Common myeloid progenitor, CD34-positive (primary cell): Measurements from ENCODE around the gene AKAP1.

ENCODE experiments used
- CTCF ChIA-PET: fragments of 350-600 bp; sonication (Branson Sonifier 250); formaldehyde crosslinking; loops from one replicate; lab custom pipeline; 2021; ENCODE audit warnings: antibody characterized with exemption; lab: Charles Lee
- POLR2A ChIA-PET: fragments of 350-600 bp; sonication (Branson Sonifier 250); formaldehyde crosslinking; loops from one replicate; lab custom pipeline; 2021; ENCODE audit warnings: antibody characterized with exemption; lab: Charles Lee
- DNase-seq, 3 donors: peaks; one replicate each; pipeline versions ENCODE4 v3.0.0 to v3.0.0-alpha.2; 2013
- H3K27ac ChIP-seq, 2 experiments: 1 replicate in 1 of 2; 2 replicates in 1 of 2; pipeline ENCODE4 v1.7.0; 2013; ENCODE audit warnings: inconsistent platforms in 2 of 2, low read length in 2 of 2, mild to moderate bottlenecking in 2 of 2, low read depth in 1 of 2, moderate library complexity in 1 of 2; ENCODE audit not compliant: severe bottlenecking in 2 of 2, insufficient read depth in 1 of 2, poor library complexity in 1 of 2
- H3K27me3 ChIP-seq, 5 experiments: replicated peaks in 2 of 5; 1 replicate in 3 of 5; 2 replicates in 2 of 5; pipeline versions ENCODE4 v1.6.1 to v1.7.0; 2013; ENCODE audit warnings: low read length in 4 of 5, mild to moderate bottlenecking in 2 of 5, moderate library complexity in 2 of 5, inconsistent platforms in 1 of 5; ENCODE audit not compliant: insufficient read depth in 5 of 5, control insufficient read depth in 4 of 5
- H3K36me3 ChIP-seq, 4 experiments: 1 replicate in 2 of 4; 2 replicates in 2 of 4; pipeline versions ENCODE4 v1.6.1 to v1.7.0; 2013; ENCODE audit warnings: low read length in 3 of 4, control low read depth in 1 of 4, mild to moderate bottlenecking in 1 of 4; ENCODE audit not compliant: control insufficient read depth in 4 of 4, insufficient read depth in 4 of 4
- H3K4me1 ChIP-seq, 4 experiments: 1 replicate in 3 of 4; 2 replicates in 1 of 4; pipeline versions ENCODE4 v1.6.1 to v1.7.1; 2013; ENCODE audit warnings: low read length in 3 of 4, mild to moderate bottlenecking in 3 of 4, control low read depth in 1 of 4, inconsistent platforms in 1 of 4, moderate library complexity in 1 of 4; ENCODE audit not compliant: control insufficient read depth in 4 of 4, insufficient read depth in 4 of 4; ENCODE audit errors: control extremely low read depth in 1 of 4
- H3K4me3 ChIP-seq, 7 experiments: 1 replicate in 4 of 7; 2 replicates in 3 of 7; pipeline versions ENCODE4 v1.5.1 to v1.7.0; 2013; ENCODE audit warnings: mild to moderate bottlenecking in 7 of 7, low read length in 6 of 7, moderate library complexity in 6 of 7, inconsistent platforms in 2 of 7, low read depth in 2 of 7, control low read depth in 1 of 7; ENCODE audit not compliant: insufficient read depth in 4 of 7, control insufficient read depth in 1 of 7; ENCODE audit errors: extremely low read depth in 1 of 7
- H3K9me3 ChIP-seq, 5 experiments: 1 replicate in 4 of 5; 2 replicates in 1 of 5; pipeline versions ENCODE4 v1.6.1 to v1.7.1; 2013; ENCODE audit warnings: low read length in 4 of 5, mild to moderate bottlenecking in 2 of 5, inconsistent platforms in 1 of 5, low read depth in 1 of 5, moderate library complexity in 1 of 5; ENCODE audit not compliant: control insufficient read depth in 4 of 5, insufficient read depth in 2 of 5; ENCODE audit errors: control extremely low read depth in 1 of 5
- WGBS: methylation state at CpG from one replicate; pipeline ENCODE4 v1.1.5; 2013; ENCODE audit not compliant: insufficient coverage; 5-methylcytosine and 5-hydroxymethylcytosine counted together

Gene AKAP1

GRCh38 chr17:57151798-57152197, 66.8 kb downstream of the AKAP1 start:
- Histone ChIP-seq H3K4me1 (peaks cover 0 to 3% (median 0%) of the 10 kb centered on the region in 4 experiments), H3K36me3 (no peaks in the 10 kb centered on the region), H3K4me3 (no peak overlapping the region), H3K27ac (no peak overlapping the region), H3K27me3 (no peaks in the 10 kb centered on the region), H3K9me3 (peaks cover 0 to 23% (median 5%) of the 10 kb centered on the region in 5 experiments)
- 100% methylated on average over 2 of the region's 10 CpGs for WGBS
- CTCF ChIA-PET: no interaction called here
- POLR2A ChIA-PET: no interaction called here
- no peak for DNase-seq

- no peaks in the 10 kb centered on the region for H3K36me3 ChIP-seq
- WGBS: 95% methylated on average over 7 of the region's 7 CpGs
- peaks cover 0 to 3% (median 0%) of the 10 kb centered on the region in 4 experiments for H3K4me1 ChIP-seq
- no peak overlapping the region for H3K4me3 ChIP-seq
- no peak overlapping the region for H3K27ac ChIP-seq
- peaks cover 0 to 23% (median 5%) of the 10 kb centered on the region in 5 experiments for H3K9me3 ChIP-seq
- POLR2A ChIA-PET: no interaction called here
- H3K27me3 ChIP-seq: no peaks in the 10 kb centered on the region
- CTCF ChIA-PET: no interaction called here
- no peak for DNase-seq
These were observed 68.0 kb downstream of the AKAP1 start for GRCh38 chr17:57152967-57153528.

DNA sequence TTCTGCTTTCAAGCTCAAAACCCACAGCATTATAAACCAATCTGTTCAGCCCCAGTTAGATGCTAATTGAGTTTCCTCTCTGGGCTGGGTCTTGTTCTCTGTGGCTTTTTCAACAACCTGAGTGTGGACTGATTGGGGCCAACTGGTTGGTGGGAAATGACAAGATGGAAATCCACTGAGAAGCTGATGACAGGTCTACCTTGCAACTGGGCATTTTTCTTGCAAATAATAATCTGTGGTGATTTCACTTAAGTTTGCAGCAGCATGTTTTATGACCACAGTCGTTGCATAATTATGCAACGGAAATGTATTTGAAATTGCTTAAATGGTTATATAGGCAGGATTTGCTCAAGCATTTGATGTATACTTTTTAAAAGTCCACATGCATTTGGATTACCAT, 69.9 kb downstream of the AKAP1 start:
- H3K36me3 ChIP-seq: no peaks in the 10 kb centered on the region
- DNase-seq: peak in 2 of 3 donors; percentile 28
- H3K27ac ChIP-seq: no peak overlapping the region
- ChIA-PET POLR2A (no interaction called here), CTCF (no interaction called here)
- peaks cover 0 to 3% (median 0%) of the 10 kb centered on the region in 4 experiments for H3K4me1 ChIP-seq
- H3K4me3 ChIP-seq: no peak overlapping the region
- H3K9me3 ChIP-seq: peaks cover 0 to 17% (median 0%) of the 10 kb centered on the region in 5 experiments
- WGBS: 42% methylated on average over 2 of the region's 2 CpGs
- no peaks in the 10 kb centered on the region for H3K27me3 ChIP-seq

DNA sequence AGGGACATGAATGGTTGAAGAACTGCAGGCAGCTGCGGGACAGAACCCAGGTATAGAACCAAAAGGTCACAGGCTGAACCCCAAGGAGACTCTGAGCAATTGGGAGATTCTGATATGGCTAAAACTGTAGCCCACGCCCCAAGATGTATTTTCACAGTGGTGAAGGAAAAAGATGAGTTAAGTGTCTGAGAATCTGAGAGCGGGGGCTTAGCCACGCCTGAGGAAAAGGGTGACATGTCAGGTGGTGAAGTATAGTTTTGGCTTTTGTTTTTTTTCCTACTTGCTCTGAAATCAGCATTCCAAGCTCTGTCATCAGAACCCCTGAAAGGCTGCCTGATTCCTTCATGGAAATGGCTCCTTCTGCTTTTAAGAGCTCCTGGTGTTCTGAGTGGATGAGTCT, 73.3 kb downstream of the AKAP1 start:
- no peak overlapping the region for H3K4me3 ChIP-seq
- H3K4me1 ChIP-seq: peaks cover 0 to 3% (median 0%) of the 10 kb centered on the region in 4 experiments
- H3K36me3 ChIP-seq: no peaks in the 10 kb centered on the region
- no peak overlapping the region for H3K27ac ChIP-seq
- H3K27me3 ChIP-seq: no peaks in the 10 kb centered on the region
- ChIA-PET POLR2A (interaction anchor here (0.6 kb wide), 1 partner anchor 429 kb away, joined by 5 read pairs; no protein-coding TSS in a partner anchor), CTCF (no interaction called here)
- WGBS: 100% methylated on average over 4 of the region's 4 CpGs
- peaks cover 0 to 4% (median 2%) of the 10 kb centered on the region in 5 experiments for H3K9me3 ChIP-seq
- no peak for DNase-seq

DNA sequence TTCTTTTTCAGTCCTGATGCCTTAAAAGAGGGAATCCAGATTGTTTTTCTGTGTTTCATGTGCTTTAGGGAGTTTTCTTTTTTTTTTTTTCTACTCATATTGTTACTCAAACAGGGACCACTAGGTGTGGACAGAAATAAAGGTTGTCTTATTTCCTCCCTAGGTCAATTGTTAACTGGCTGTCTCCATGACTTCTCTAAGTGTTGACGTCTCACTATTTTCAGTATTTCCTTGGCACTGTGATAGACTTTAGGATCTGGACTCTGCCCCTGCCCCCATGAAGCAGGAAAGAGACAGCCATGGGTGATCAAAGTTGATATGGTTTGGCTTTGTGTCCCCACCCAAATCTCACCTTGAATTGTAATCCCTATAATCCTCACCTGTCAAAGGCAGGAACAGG, 73.7 kb downstream of the AKAP1 start:
- peaks cover 0 to 3% (median 0%) of the 10 kb centered on the region in 4 experiments for H3K4me1 ChIP-seq
- H3K27me3 ChIP-seq: no peaks in the 10 kb centered on the region
- no peak for DNase-seq
- no peak overlapping the region for H3K4me3 ChIP-seq
- ChIA-PET CTCF (no interaction called here), POLR2A (no interaction called here)
- no peaks in the 10 kb centered on the region for H3K36me3 ChIP-seq
- H3K9me3 ChIP-seq: peaks cover 0 to 4% (median 2%) of the 10 kb centered on the region in 5 experiments
- no peak overlapping the region for H3K27ac ChIP-seq
- WGBS: 100% methylated on average over 1 of the region's 1 CpG

DNA sequence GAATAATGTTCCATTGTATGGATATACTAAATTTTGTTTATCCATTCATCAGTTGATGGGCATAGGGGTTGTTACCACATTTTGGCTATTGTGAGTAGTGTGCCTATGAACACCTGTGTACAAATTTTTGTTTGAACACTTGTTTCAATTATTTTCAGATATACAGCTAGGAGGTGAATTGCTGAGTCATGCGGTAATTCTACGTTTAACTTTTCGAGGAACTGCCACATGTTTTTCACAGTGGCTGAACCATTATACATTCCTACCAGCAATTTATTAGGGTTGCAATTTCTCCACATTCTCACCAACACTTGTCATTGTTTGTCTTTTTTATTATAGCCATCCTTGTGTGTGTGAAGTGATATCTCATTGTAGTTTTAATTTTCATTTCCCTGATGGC, 75.6 kb downstream of the AKAP1 start:
- peak in 2 of 3 donors; percentile 7 to 15 for DNase-seq
- no peak overlapping the region for H3K27ac ChIP-seq
- POLR2A ChIA-PET: no interaction called here
- no peak overlapping the region for H3K4me3 ChIP-seq
- H3K27me3 ChIP-seq: no peaks in the 10 kb centered on the region
- 74% methylated on average over 3 of the region's 3 CpGs for WGBS
- H3K4me1 ChIP-seq: no peaks in the 10 kb centered on the region
- CTCF ChIA-PET: interaction anchor here (1.4 kb wide), 1 partner anchor 37 kb away, joined by 3 read pairs; no protein-coding TSS in a partner anchor
- no peaks in the 10 kb centered on the region for H3K36me3 ChIP-seq
- H3K9me3 ChIP-seq: peaks cover 0 to 4% (median 2%) of the 10 kb centered on the region in 5 experiments

- POLR2A ChIA-PET: no interaction called here
- no peaks in the 10 kb centered on the region for H3K36me3 ChIP-seq
- H3K4me3 ChIP-seq: no peak overlapping the region
- H3K9me3 ChIP-seq: peaks cover 0 to 8% (median 2%) of the 10 kb centered on the region in 5 experiments
- H3K27ac ChIP-seq: no peak overlapping the region
- DNase-seq: no peak
- H3K27me3 ChIP-seq: no peaks in the 10 kb centered on the region
- CTCF ChIA-PET: no interaction called here
- no peaks in the 10 kb centered on the region for H3K4me1 ChIP-seq
- 100% methylated on average over 3 of the region's 4 CpGs for WGBS
These were observed 79.8 kb downstream of the AKAP1 start for GRCh38 chr17:57164814-57165213.
